ENCODE measurements around the gene KCNH8. TPM values are rescaled to one million over a fixed set of nuclear protein-coding genes. Genes with fewer than 3 reads are reported as not detected.

Gene KCNH8
- total RNA-seq, 3 donors from 2014 or later: under 0.01 to 4.4 (median 1.3) TPM

DNA sequence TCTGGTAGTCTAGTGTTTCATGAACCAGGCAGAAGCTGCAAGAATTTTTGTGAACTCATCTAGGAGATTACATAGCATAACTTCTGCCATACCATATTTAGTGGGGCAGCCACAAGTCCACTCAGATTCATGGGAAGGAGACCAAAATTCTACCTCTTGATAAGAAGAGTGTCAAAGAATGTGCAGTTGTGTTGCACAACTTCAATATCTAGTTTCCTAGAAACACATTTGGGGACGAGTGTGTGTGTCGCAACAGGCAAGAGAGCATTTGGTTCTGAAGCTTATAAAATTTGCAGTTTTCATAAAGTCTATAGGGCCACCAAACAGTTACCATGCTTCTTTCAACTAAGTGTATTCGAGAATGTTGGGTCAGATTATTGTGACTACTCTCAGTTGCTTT lies 115.3 kb downstream of the KCNH8 start:
- intact Hi-C loops (cut with DNase I; ENCODE audit: low total_unique reads): no loop called here
- Histone ChIP-seq H3K4me3 (no peak overlapping the region), H3K36me3 (no peaks in the 10 kb centered on the region), H3K9me3 (no peaks in the 10 kb centered on the region), H3K27me3 (no peaks in the 10 kb centered on the region), H3K4me1 (no peaks in the 10 kb centered on the region), H3K27ac (no peak overlapping the region)
- DNase-seq (ENCODE audit: low spot score in 2 of 2): no peak
- TF ChIP-seq POLR2A (IDR thresholded peaks at IDR 0.05): no peak
- TF ChIP-seq POLR2AphosphoS5 (IDR thresholded peaks at IDR 0.05): no peak
- TF ChIP-seq, protein P1, sequence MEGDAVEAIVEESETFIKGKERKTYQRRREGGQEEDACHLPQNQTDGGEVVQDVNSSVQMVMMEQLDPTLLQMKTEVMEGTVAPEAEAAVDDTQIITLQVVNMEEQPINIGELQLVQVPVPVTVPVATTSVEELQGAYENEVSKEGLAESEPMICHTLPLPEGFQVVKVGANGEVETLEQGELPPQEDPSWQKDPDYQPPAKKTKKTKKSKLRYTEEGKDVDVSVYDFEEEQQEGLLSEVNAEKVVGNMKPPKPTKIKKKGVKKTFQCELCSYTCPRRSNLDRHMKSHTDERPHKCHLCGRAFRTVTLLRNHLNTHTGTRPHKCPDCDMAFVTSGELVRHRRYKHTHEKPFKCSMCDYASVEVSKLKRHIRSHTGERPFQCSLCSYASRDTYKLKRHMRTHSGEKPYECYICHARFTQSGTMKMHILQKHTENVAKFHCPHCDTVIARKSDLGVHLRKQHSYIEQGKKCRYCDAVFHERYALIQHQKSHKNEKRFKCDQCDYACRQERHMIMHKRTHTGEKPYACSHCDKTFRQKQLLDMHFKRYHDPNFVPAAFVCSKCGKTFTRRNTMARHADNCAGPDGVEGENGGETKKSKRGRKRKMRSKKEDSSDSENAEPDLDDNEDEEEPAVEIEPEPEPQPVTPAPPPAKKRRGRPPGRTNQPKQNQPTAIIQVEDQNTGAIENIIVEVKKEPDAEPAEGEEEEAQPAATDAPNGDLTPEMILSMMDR (IDR thresholded peaks at IDR 0.05): no peak

DNA sequence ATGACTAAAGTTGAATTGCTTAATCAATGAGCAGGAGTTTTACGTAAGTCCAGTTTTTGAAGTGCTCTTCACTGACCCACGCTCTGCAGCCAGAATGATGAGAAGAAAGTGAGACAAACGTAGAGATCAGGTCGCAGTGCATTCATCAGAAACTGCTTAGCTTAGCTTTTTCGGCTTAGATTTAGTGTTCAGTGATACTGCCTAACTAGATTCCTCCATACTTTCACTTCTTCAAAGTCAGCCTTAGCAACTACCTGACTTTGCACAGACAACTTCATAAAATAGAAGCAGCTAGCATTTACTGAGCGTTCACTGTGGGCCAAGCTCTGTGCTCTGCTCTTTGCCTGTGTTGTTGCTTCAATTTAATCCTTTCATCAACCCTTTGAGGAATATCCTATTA lies 116.1 kb downstream of the KCNH8 start:
- TF ChIP-seq, protein P1 (IDR thresholded peaks at IDR 0.05): no peak
- TF ChIP-seq POLR2A (IDR thresholded peaks at IDR 0.05) (no peak), POLR2AphosphoS5 (IDR thresholded peaks at IDR 0.05) (no peak)
- H3K4me3 ChIP-seq: no peak overlapping the region
- no peaks in the 10 kb centered on the region for H3K4me1 ChIP-seq
- no peaks in the 10 kb centered on the region for H3K27me3 ChIP-seq
- H3K36me3 ChIP-seq: no peaks in the 10 kb centered on the region
- intact Hi-C loops (cut with DNase I; ENCODE audit: low total_unique reads): no loop called here
- H3K27ac ChIP-seq: no peak overlapping the region
- DNase-seq (ENCODE audit: low spot score in 2 of 2): no peak
- no peaks in the 10 kb centered on the region for H3K9me3 ChIP-seq

DNA sequence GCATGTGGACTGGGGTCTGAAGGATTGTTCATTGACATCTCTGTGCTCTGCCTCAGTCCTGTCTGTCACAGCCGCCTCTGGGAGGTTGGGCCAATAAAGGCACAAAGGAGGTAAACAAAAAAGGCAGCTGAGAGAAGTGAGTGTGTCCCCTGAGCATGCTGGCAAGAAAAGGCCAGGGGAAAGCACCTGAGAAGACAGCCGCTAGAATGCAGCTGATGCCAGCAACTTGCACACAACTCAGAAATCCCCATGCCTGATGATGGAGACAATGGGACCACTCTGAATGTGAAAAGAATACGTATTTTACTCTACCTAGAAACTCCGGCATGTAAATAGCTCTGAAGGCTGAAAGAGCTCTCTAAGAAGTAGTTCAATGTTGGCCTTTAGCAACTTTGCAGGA lies 118.7 kb downstream of the KCNH8 start:
- Histone ChIP-seq H3K27ac (no peak overlapping the region), H3K27me3 (no peaks in the 10 kb centered on the region), H3K4me1 (no peaks in the 10 kb centered on the region), H3K36me3 (no peaks in the 10 kb centered on the region), H3K9me3 (no peaks in the 10 kb centered on the region), H3K4me3 (no peak overlapping the region)
- TF ChIP-seq POLR2A (IDR thresholded peaks at IDR 0.05) (no peak), POLR2AphosphoS5 (IDR thresholded peaks at IDR 0.05) (no peak)
- TF ChIP-seq, protein P1 (IDR thresholded peaks at IDR 0.05): no peak
- DNase-seq (ENCODE audit: low spot score in 2 of 2): no peak
- intact Hi-C loops (cut with DNase I; ENCODE audit: low total_unique reads): no loop called here

DNA sequence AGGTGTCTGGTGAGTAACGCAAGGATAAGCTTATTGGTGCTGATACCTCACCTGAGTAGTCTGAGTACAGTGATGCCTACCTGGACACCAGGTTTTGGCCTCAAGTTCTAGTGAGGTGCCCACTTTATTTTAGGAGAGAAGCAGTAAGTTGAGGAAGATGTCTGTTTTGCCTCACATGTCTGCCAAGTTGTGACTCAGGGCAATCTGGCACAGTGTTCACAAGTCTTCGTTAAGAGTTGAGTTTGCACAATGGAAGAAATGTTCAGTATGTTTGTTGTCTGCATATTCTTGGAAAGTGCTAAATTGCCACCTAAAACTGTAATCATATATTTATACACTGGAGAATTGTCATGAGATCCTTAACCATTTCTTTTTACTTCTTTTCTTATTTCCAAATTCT lies 122.2 kb downstream of the KCNH8 start:
- Histone ChIP-seq H3K27ac (no peak overlapping the region), H3K4me1 (no peaks in the 10 kb centered on the region), H3K27me3 (no peaks in the 10 kb centered on the region), H3K9me3 (no peaks in the 10 kb centered on the region), H3K4me3 (no peak overlapping the region), H3K36me3 (no peaks in the 10 kb centered on the region)
- intact Hi-C loops (cut with DNase I; ENCODE audit: low total_unique reads): no loop called here
- no peak for DNase-seq (ENCODE audit: low spot score in 2 of 2)
- TF ChIP-seq POLR2A (IDR thresholded peaks at IDR 0.05) (no peak), POLR2AphosphoS5 (IDR thresholded peaks at IDR 0.05) (no peak)
- TF ChIP-seq, protein P1 (IDR thresholded peaks at IDR 0.05): no peak

DNA sequence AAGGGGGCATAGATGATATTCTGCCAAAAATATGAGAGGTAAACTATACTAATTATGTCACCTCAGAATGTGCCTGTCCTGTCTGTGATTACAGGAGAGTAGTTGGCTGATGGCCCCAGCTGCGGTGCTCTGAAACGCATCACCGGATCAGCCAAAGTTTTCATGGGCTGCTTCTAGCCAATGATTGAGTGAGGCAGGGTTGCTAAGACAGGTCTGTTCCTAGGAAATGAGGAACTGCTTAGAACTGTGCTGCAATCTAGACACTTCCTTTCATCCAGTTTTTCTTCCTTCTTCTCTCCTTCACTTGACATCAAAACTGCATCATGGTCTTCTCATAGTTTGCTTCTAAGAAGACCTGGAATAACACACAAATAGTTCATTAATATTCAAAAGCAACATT lies 124.0 kb downstream of the KCNH8 start:
- no peaks in the 10 kb centered on the region for H3K27me3 ChIP-seq
- intact Hi-C loops (cut with DNase I; ENCODE audit: low total_unique reads): no loop called here
- no peak for DNase-seq (ENCODE audit: low spot score in 2 of 2)

More for the DNA sequence above, 124.0 kb downstream of the KCNH8 start:
- Histone ChIP-seq H3K36me3 (no peaks in the 10 kb centered on the region), H3K27ac (no peak overlapping the region), H3K9me3 (no peaks in the 10 kb centered on the region), H3K4me1 (no peaks in the 10 kb centered on the region), H3K4me3 (no peak overlapping the region)
- TF ChIP-seq POLR2A (IDR thresholded peaks at IDR 0.05) (no peak), POLR2AphosphoS5 (IDR thresholded peaks at IDR 0.05) (no peak)
- TF ChIP-seq, protein P1 (IDR thresholded peaks at IDR 0.05): no peak
